DOHH2 (cell line): Measurements from ENCODE around the gene GALNT2.

ENCODE experiments used
- H3F3A ChIP-seq: fragments of 200-600 bp; sonication (generic), shearing (Covaris generic); 2 replicates; pipeline ENCODE4 v1.6.0; 2016; ENCODE audit warnings: antibody characterized with exemption, mild to moderate bottlenecking; ENCODE audit not compliant: control insufficient read depth, insufficient read depth
- H3K27ac ChIP-seq: fragments of 200-600 bp; sonication (generic); 2 replicates; pipeline ENCODE4 v1.5.1; 2014; ENCODE audit warnings: low read depth, mild to moderate bottlenecking, low read length, moderate library complexity
- H3K27me3 ChIP-seq: fragments of 200-600 bp; sonication (generic); 2 replicates; pipeline ENCODE4 v1.6.1; 2014; ENCODE audit warnings: mild to moderate bottlenecking, low read length, mixed read lengths; ENCODE audit not compliant: control insufficient read depth
- H3K36me3 ChIP-seq: fragments of 200-600 bp; sonication (generic); 2 replicates; pipeline ENCODE4 v1.6.1; 2014; ENCODE audit warnings: mild to moderate bottlenecking, low read length, moderate library complexity, mixed read lengths; ENCODE audit not compliant: control insufficient read depth
- H3K4me1 ChIP-seq: fragments of 200-600 bp; sonication (generic); 2 replicates; pipeline ENCODE4 v1.6.1; 2014; ENCODE audit warnings: mild to moderate bottlenecking, low read length, mixed read lengths; ENCODE audit not compliant: control insufficient read depth
- H3K4me2 ChIP-seq: fragments of 200-600 bp; sonication (generic); 2 replicates; pipeline ENCODE4 v1.6.0; 2014; ENCODE audit warnings: mild to moderate bottlenecking, low read length, moderate library complexity
- H3K4me3 ChIP-seq: fragments of 200-600 bp; sonication (generic); 2 replicates; pipeline ENCODE4 v1.5.1; 2014; ENCODE audit warnings: mild to moderate bottlenecking, low read length, mixed read lengths
- H3K79me2 ChIP-seq: fragments of 200-600 bp; sonication (generic); 2 replicates; pipeline ENCODE4 v1.6.1; 2014; ENCODE audit warnings: mild to moderate bottlenecking, low read length, mixed read lengths; ENCODE audit not compliant: control insufficient read depth
- H3K9me2 ChIP-seq: fragments of 200-600 bp; sonication (generic); replicated peaks from 2 replicates; pipeline ENCODE4 v1.6.1; 2014; ENCODE audit warnings: mild to moderate bottlenecking, low read length, mixed read lengths; ENCODE audit not compliant: control insufficient read depth
- H3K9me3 ChIP-seq: fragments of 200-600 bp; sonication (generic); 2 replicates; pipeline ENCODE4 v1.6.1; 2014; ENCODE audit warnings: antibody characterized with exemption, low read length, mixed read lengths; ENCODE audit not compliant: control insufficient read depth, insufficient read depth
- H4K20me1 ChIP-seq: fragments of 200-600 bp; sonication (generic); 2 replicates; pipeline ENCODE4 v1.6.0; 2014; ENCODE audit warnings: low read depth, mild to moderate bottlenecking, antibody characterized with exemption, low read length, moderate library complexity; ENCODE audit not compliant: control insufficient read depth, insufficient read depth
- CTCF ChIP-seq: fragments of 200-600 bp; sonication (generic); IDR thresholded peaks from one replicate; pipeline ENCODE4 v1.5.1; 2014; ENCODE audit warnings: antibody characterized with exemption, mild to moderate bottlenecking, low read depth, low read length; ENCODE audit not compliant: poor library complexity, severe bottlenecking
- EZH2phosphoT487 ChIP-seq: fragments of 200-600 bp; sonication (generic); IDR thresholded peaks from 2 replicates; pipeline ENCODE4 v1.6.1; 2017; ENCODE audit warnings: borderline replicate concordance, mild to moderate bottlenecking, antibody characterized with exemption, low read length, moderate library complexity, mixed read lengths

Gene GALNT2

GRCh38 chr1:230132758-230133157 lies 65.7 kb downstream of the GALNT2 start:
- no peaks in the 10 kb centered on the region for H3K36me3 ChIP-seq
- H3K9me2 ChIP-seq: no peaks in the 10 kb centered on the region
- no peaks in the 10 kb centered on the region for H3K9me3 ChIP-seq
- peaks cover 13% of the 10 kb centered on the region for H3K4me1 ChIP-seq
- no peak overlapping the region for H3K4me2 ChIP-seq
- H3K4me3 ChIP-seq: no peak overlapping the region
- H3K27ac ChIP-seq: no peak overlapping the region
- H3F3A ChIP-seq: no peaks in the 10 kb centered on the region
- no peak for TF ChIP-seq CTCF
- no peak for TF ChIP-seq EZH2phosphoT487
- no peaks in the 10 kb centered on the region for H3K27me3 ChIP-seq
- peaks cover 87% of the 10 kb centered on the region for H3K79me2 ChIP-seq
- no peaks in the 10 kb centered on the region for H4K20me1 ChIP-seq

- Histone ChIP-seq H3K4me2 (no peak overlapping the region), H3K27ac (no peak overlapping the region), H3F3A (no peaks in the 10 kb centered on the region), H3K9me2 (no peaks in the 10 kb centered on the region), H3K4me3 (no peak overlapping the region), H4K20me1 (no peaks in the 10 kb centered on the region), H3K9me3 (no peaks in the 10 kb centered on the region), H3K27me3 (no peaks in the 10 kb centered on the region), H3K4me1 (peaks cover 16% of the 10 kb centered on the region), H3K36me3 (no peaks in the 10 kb centered on the region), H3K79me2 (peaks cover 69% of the 10 kb centered on the region)
- TF ChIP-seq CTCF (no peak), EZH2phosphoT487 (no peak)
Observed at GRCh38 chr1:230135726-230136125, 68.7 kb downstream of the GALNT2 start.

- Histone ChIP-seq H3K27me3 (no peaks in the 10 kb centered on the region), H3K4me3 (no peak overlapping the region), H3K79me2 (peaks cover 69% of the 10 kb centered on the region), H3K36me3 (no peaks in the 10 kb centered on the region), H4K20me1 (no peaks in the 10 kb centered on the region), H3K9me2 (no peaks in the 10 kb centered on the region), H3K4me2 (no peak overlapping the region), H3K4me1 (peaks cover 17% of the 10 kb centered on the region), H3K9me3 (no peaks in the 10 kb centered on the region), H3K27ac (no peak overlapping the region), H3F3A (no peaks in the 10 kb centered on the region)
- no peak for TF ChIP-seq EZH2phosphoT487
Observed at GRCh38 chr1:230136453-230137336, 69.7 kb downstream of the GALNT2 start.

DNA sequence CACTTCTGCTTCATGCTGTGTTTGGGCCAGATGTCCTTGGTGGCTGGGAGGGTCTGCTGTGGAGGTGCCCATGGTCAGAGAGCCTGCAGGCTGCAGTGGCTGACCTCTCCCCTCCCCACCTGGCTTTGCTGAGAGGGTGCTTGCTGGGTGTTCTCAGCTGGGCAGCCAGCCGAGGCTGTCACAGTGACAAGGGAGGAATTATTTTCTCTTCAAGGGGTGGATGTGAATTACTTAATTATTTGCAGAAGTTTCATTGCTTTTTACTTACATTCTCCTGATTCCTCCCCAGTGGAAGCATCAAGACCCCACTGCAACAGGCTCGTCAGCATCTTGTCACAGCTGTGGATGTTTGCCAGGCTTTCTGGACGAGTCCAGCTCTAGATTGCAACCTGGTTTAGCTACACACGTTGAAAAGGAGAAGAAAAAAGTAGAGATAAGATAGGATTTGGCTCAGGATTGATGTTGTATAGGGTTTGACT lies 70.3 kb downstream of the GALNT2 start:
- Histone ChIP-seq H3K79me2 (peaks cover 69% of the 10 kb centered on the region), H4K20me1 (no peaks in the 10 kb centered on the region), H3K27ac (no peak overlapping the region), H3K9me3 (no peaks in the 10 kb centered on the region), H3F3A (no peaks in the 10 kb centered on the region), H3K9me2 (no peaks in the 10 kb centered on the region), H3K4me3 (no peak overlapping the region), H3K36me3 (no peaks in the 10 kb centered on the region), H3K27me3 (no peaks in the 10 kb centered on the region), H3K4me1 (peaks cover 14% of the 10 kb centered on the region), H3K4me2 (no peak overlapping the region)
- TF ChIP-seq EZH2phosphoT487 (no peak), CTCF (no peak)
